ENCODE measurements around the gene CALM3. TPM values are rescaled to one million over a fixed set of nuclear protein-coding genes. Genes with fewer than 3 reads are reported as not detected.

CALM3 gene
- total RNA-seq, 4 donors from 2014 or later: 114 to 155 (median 129) TPM

DNA sequence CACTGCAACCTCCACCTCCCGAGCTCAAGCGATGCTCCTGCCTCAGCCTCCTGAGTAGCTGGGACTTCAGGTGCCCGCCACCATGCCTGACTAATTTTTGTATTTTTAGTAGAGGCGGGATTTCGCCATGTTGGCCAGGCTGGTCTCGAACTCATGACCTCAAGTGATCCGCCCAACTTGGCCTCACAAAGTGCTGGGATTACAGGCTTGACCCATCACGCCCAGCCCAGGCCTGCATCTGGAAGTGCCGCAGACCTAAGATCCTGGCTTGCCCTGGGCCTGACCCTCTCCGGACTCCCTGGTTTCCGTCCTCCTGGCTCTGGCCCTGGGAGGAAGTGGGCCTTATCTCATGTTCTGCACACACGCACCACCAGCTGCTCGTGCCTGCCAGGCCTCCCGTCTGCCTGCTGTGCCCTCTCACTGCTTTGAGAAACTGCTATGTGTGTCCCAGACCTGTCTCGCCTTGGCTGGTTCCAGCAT, 28.5 kb downstream of the CALM3 start:
- Histone ChIP-seq H3K4me3 (no peak overlapping the region), H3K9me3 (no peaks in the 10 kb centered on the region), H3K36me3 (no peaks in the 10 kb centered on the region), H3K4me1 (peaks cover 24 to 52% (median 45%) of the 10 kb centered on the region in 4 donors), H3K27ac (replicated peaks in 1 of 4) (no peak overlapping the region), H3K27me3 (peaks cover 0 to 3% (median 0%) of the 10 kb centered on the region in 4 donors)
- intact Hi-C loops (cut with DNase I): no loop called here
- WGBS: 82% methylated on average over 15 of the region's 15 CpGs
- TF ChIP-seq POLR2AphosphoS5 (IDR thresholded peaks at IDR 0.05) (no peak), POLR2A (IDR thresholded peaks at IDR 0.05; ENCODE audit: low read depth) (no peak), CTCF (IDR thresholded peaks at IDR 0.05) (no peak), EP300 (IDR thresholded peaks at IDR 0.05) (no peak)
- no peak for DNase-seq (ENCODE audit: extremely low spot score)

GRCh38 chr19:46630586-46631205, 29.6 kb downstream of the CALM3 start:
- TF ChIP-seq EP300 (IDR thresholded peaks at IDR 0.05) (no peak), CTCF (IDR thresholded peaks at IDR 0.05) (no peak), POLR2A (IDR thresholded peaks at IDR 0.05; ENCODE audit: low read depth) (no peak), POLR2AphosphoS5 (IDR thresholded peaks at IDR 0.05) (no peak)
- H3K36me3 ChIP-seq: no peaks in the 10 kb centered on the region
- H3K9me3 ChIP-seq: no peaks in the 10 kb centered on the region
- no peak for DNase-seq (ENCODE audit: extremely low spot score)
- intact Hi-C loops (cut with DNase I): no loop called here
- H3K27me3 ChIP-seq: peaks cover 0 to 10% (median 0%) of the 10 kb centered on the region in 4 donors
- H3K4me1 ChIP-seq: peaks cover 24 to 47% (median 41%) of the 10 kb centered on the region in 4 donors
- no peak overlapping the region for H3K27ac ChIP-seq (replicated peaks in 1 of 4)
- H3K4me3 ChIP-seq: no peak overlapping the region
- 91% methylated on average over 6 of the region's 14 CpGs for WGBS

- Histone ChIP-seq H3K27me3 (peaks cover 0 to 10% (median 0%) of the 10 kb centered on the region in 4 donors), H3K4me3 (no peak overlapping the region), H3K9me3 (no peaks in the 10 kb centered on the region), H3K36me3 (no peaks in the 10 kb centered on the region), H3K27ac (replicated peaks in 1 of 4) (no peak overlapping the region), H3K4me1 (peaks cover 16 to 43% (median 33%) of the 10 kb centered on the region in 4 donors)
- DNase-seq (ENCODE audit: extremely low spot score): no peak
- intact Hi-C loops (cut with DNase I): no loop called here
- 61% methylated on average over 5 of the region's 6 CpGs for WGBS
- no peak for TF ChIP-seq POLR2A (IDR thresholded peaks at IDR 0.05; ENCODE audit: low read depth)
- no peak for TF ChIP-seq CTCF (IDR thresholded peaks at IDR 0.05)
- no peak for TF ChIP-seq POLR2AphosphoS5 (IDR thresholded peaks at IDR 0.05)
- no peak for TF ChIP-seq EP300 (IDR thresholded peaks at IDR 0.05)
These were observed 30.4 kb downstream of the CALM3 start for GRCh38 chr19:46631481-46631880.

DNA sequence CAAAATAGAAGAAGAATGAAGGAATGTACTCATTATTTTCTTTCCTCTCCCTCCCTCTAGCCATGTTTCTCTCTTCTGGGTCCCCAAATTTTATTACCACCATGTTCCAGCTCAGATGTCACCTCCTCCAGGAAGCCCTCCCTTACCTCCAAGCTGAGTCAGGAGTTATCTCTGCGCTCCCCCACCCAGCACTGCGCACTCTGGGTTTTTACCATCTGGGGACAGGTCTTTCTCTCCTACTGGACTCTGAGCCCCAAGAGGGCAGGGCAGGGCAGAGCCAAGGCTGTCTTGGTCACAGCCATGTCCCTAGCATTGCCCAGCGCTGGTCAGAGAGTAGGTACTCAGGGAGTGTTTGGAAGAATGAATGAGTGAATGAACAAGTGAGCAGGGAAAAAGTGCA, 32.0 kb downstream of the CALM3 start:
- peaks cover 14 to 43% (median 31%) of the 10 kb centered on the region in 4 donors for H3K4me1 ChIP-seq
- TF ChIP-seq POLR2AphosphoS5 (IDR thresholded peaks at IDR 0.05) (no peak), POLR2A (IDR thresholded peaks at IDR 0.05; ENCODE audit: low read depth) (no peak), CTCF (IDR thresholded peaks at IDR 0.05) (no peak), EP300 (IDR thresholded peaks at IDR 0.05) (no peak)
- intact Hi-C loops (cut with DNase I): no loop called here
- H3K36me3 ChIP-seq: no peaks in the 10 kb centered on the region
- no peak overlapping the region for H3K27ac ChIP-seq (replicated peaks in 1 of 4)
- no peaks in the 10 kb centered on the region for H3K9me3 ChIP-seq
- no peak for DNase-seq (ENCODE audit: extremely low spot score)
- H3K4me3 ChIP-seq: no peak overlapping the region
- 94% methylated on average over 3 of the region's 3 CpGs for WGBS
- peaks cover 0 to 10% (median 0%) of the 10 kb centered on the region in 4 donors for H3K27me3 ChIP-seq

Data from esophagus muscularis mucosa (tissue), 4 donors.